Liver (tissue), 9 donors: Measurements from ENCODE around the gene DNAAF5. TPM values are rescaled to one million over a fixed set of nuclear protein-coding genes. Genes with fewer than 3 reads are reported as not detected.

Source experiments
- DNase-seq: peaks from one replicate; pipeline ENCODE4 v3.0.0-alpha.2; 2017; ENCODE audit warnings: low spot score
- H3K27ac ChIP-seq, 2 donors: one replicate each; pipeline ENCODE4 v1.7.0; 2013; ENCODE audit warnings: inconsistent platforms in 2 of 2, low read length in 2 of 2, control low read depth in 1 of 2, low read depth in 1 of 2, mild to moderate bottlenecking in 1 of 2
- H3K27me3 ChIP-seq, 4 donors: one replicate each; pipeline versions ENCODE4 v1.6.1 to v1.7.0; 2013; ENCODE audit warnings: low read length in 3 of 4, inconsistent platforms in 1 of 4, mild to moderate bottlenecking in 1 of 4, moderate library complexity in 1 of 4; ENCODE audit not compliant: control insufficient read depth in 4 of 4, insufficient read depth in 4 of 4
- H3K36me3 ChIP-seq, 4 donors: one replicate each; pipeline versions ENCODE4 v1.6.1 to v1.7.0; 2013; ENCODE audit warnings: low read length in 3 of 4, mild to moderate bottlenecking in 3 of 4, low read depth in 1 of 4, moderate library complexity in 1 of 4; ENCODE audit not compliant: control insufficient read depth in 4 of 4, insufficient read depth in 3 of 4
- H3K4me1 ChIP-seq, 4 donors: one replicate each; pipeline versions ENCODE4 v1.6.1 to v1.7.0; 2013; ENCODE audit warnings: low read length in 3 of 4, mild to moderate bottlenecking in 3 of 4, moderate library complexity in 1 of 4; ENCODE audit not compliant: control insufficient read depth in 4 of 4, insufficient read depth in 4 of 4
- H3K4me3 ChIP-seq, 3 donors: one replicate each; pipeline versions ENCODE4 v1.6.1 to v1.7.0; 2013; ENCODE audit warnings: low read length in 3 of 3, control low read depth in 1 of 3, low read depth in 1 of 3, mild to moderate bottlenecking in 1 of 3
- H3K9ac ChIP-seq, 2 donors: one replicate each; pipeline ENCODE4 v1.7.0; 2013; ENCODE audit warnings: low read length in 2 of 2, mild to moderate bottlenecking in 2 of 2, moderate library complexity in 2 of 2, control low read depth in 1 of 2, low read depth in 1 of 2
- H3K9me3 ChIP-seq, 4 donors: one replicate each; pipeline versions ENCODE4 v1.6.1 to v1.7.0; 2013; ENCODE audit warnings: low read length in 3 of 4; ENCODE audit not compliant: control insufficient read depth in 4 of 4
- EGR1 ChIP-seq, 2 donors: IDR thresholded peaks; 2 replicates each; pipeline ENCODE4 v1.6.1; 2016 to 2018; ENCODE audit warnings: antibody characterized with exemption in 2 of 2, low read depth in 2 of 2
- FOXA1 ChIP-seq: IDR thresholded peaks from 2 replicates; pipeline ENCODE4 v1.6.1; 2016; ENCODE audit warnings: antibody characterized with exemption
- FOXA2 ChIP-seq: IDR thresholded peaks from 2 replicates; pipeline ENCODE4 v1.6.1; 2016; ENCODE audit warnings: antibody characterized with exemption
- GABPA ChIP-seq, 2 donors: IDR thresholded peaks in 1 of 2; conservative IDR thresholded peaks in 1 of 2; 2 replicates each; pipeline ENCODE4 v1.6.1; 2016; ENCODE audit warnings: antibody characterized with exemption in 2 of 2, mild to moderate bottlenecking in 1 of 2, moderate library complexity in 1 of 2
- HNF4G ChIP-seq: IDR thresholded peaks from 2 replicates; pipeline ENCODE4 v1.6.1; 2016; ENCODE audit warnings: antibody characterized with exemption
- JUND ChIP-seq, 2 donors: IDR thresholded peaks; 2 replicates each; pipeline ENCODE4 v1.6.1; 2016; ENCODE audit warnings: antibody characterized with exemption in 2 of 2
- NR2F2 ChIP-seq: IDR thresholded peaks from 2 replicates; pipeline ENCODE4 v1.6.1; 2016; ENCODE audit warnings: antibody characterized with exemption
- RAD21 ChIP-seq, 2 donors: IDR thresholded peaks; 2 replicates each; pipeline ENCODE4 v1.6.1; 2016; ENCODE audit warnings: antibody characterized with exemption in 2 of 2, mild to moderate bottlenecking in 2 of 2
- RXRA ChIP-seq, 2 donors: IDR thresholded peaks; 2 replicates each; pipeline ENCODE4 v1.6.1; 2017 to 2018; ENCODE audit warnings: antibody characterized with exemption in 2 of 2, mild to moderate bottlenecking in 1 of 2
- SP1 ChIP-seq: IDR thresholded peaks from 2 replicates; pipeline ENCODE4 v1.6.1; 2018; ENCODE audit warnings: antibody characterized with exemption, mild to moderate bottlenecking
- TAF1 ChIP-seq: conservative IDR thresholded peaks from 2 replicates; pipeline ENCODE4 v1.6.1; 2016; ENCODE audit warnings: antibody characterized with exemption, mild to moderate bottlenecking
- YY1 ChIP-seq: IDR thresholded peaks from 2 replicates; pipeline ENCODE4 v1.6.1; 2016; ENCODE audit warnings: antibody characterized with exemption, mild to moderate bottlenecking
- WGBS: extraction: QIAGEN DNeasy Blood & Tissue Kit; methylation state at CpG from one replicate; pipeline ENCODE4 v1.1.7; 2013; 5-methylcytosine and 5-hydroxymethylcytosine counted together
- polyA plus RNA-seq, 2 donors: library from polyadenylated mRNA; stranded (reverse) in 1 of 2; unstranded in 1 of 2; fragments of 200-250 nt in 1 of 2; fragments of >200 nt in 1 of 2; fragmentation: Nextera tagmentation in 1 of 2; extraction: Ambion mirVana in 1 of 2; gene quantifications; one replicate each; pipeline versions ENCODE4 v1.2.1 to v1.2.3, GENCODE V29; 2013 to 2015
- total RNA-seq, 2 donors: library from RNA; depleted of rRNA; stranded (reverse); fragments of >200 nt; gene quantifications; one replicate each; pipeline ENCODE4 v1.2.3, GENCODE V29; 2014
- TF ChIP-seq, protein P1 (sequence below): IDR thresholded peaks from 2 replicates; pipeline ENCODE4 v1.6.1; 2016; ENCODE audit warnings: antibody characterized with exemption, mild to moderate bottlenecking
- TF ChIP-seq, protein P2 (sequence below): IDR thresholded peaks from 2 replicates; pipeline ENCODE4 v1.6.1; 2016; ENCODE audit warnings: antibody characterized with exemption
- donor health status: healthy.
- donor health status: healthy.
- donor health status: healthy.
- donor health status: healthy.
- donor health status: healthy.

DNAAF5 gene
- total and polyA plus RNA-seq, 4 donors, result 3.1 to 11.1 (median 9.5) TPM

DNA sequence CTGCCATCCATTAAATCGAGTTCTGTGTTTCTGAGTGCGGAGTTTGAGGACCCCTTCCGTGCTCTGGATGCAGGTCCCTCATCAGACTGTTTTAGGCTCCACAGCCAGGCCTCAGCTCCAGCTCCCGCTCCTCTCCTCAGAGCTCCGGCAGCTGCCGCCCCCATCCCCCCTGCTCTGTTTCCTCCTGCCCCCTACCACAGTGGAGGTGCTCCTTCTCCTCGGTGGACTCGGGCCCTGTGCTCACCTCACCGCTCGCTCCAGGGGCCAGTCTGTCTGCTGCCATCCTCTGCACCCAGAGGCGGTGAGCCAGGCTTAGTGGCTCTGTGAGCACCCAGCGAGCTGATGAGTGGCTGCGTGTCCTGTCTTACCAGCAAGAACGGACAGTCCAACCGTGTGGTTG lies 21.9 kb downstream of the DNAAF5 start:
- H3K36me3 ChIP-seq, result peaks cover 1 to 9% (median 3%) of the 10 kb centered on the region in 4 donors
- no peak overlapping the region for H3K4me3 ChIP-seq
- no peak overlapping the region for H3K27ac ChIP-seq
- TF ChIP-seq YY1, result no peak
- 98% methylated on average over 15 of the region's 15 CpGs for WGBS
- H3K27me3 ChIP-seq, result no peaks in the 10 kb centered on the region
- no peak for DNase-seq
- no peak overlapping the region for H3K9ac ChIP-seq
- no peaks in the 10 kb centered on the region for H3K4me1 ChIP-seq
- H3K9me3 ChIP-seq, result no peaks in the 10 kb centered on the region

GRCh38 chr7:749140-749551 lies 22.6 kb downstream of the DNAAF5 start:
- peaks cover 2 to 9% (median 5%) of the 10 kb centered on the region in 4 donors for H3K36me3 ChIP-seq
- 92% methylated on average over 14 of the region's 14 CpGs for WGBS
- H3K4me3 ChIP-seq, result no peak overlapping the region
- no peaks in the 10 kb centered on the region for H3K4me1 ChIP-seq
- DNase-seq, result no peak
- TF ChIP-seq TAF1 (no peak), SP1 (no peak), RXRA (IDR thresholded peaks at IDR 0.05) (no peak), NR2F2 (no peak), RAD21 (IDR thresholded peaks at IDR 0.05) (no peak), FOXA2 (no peak), JUND (IDR thresholded peaks at IDR 0.05) (no peak), EGR1 (IDR thresholded peaks at IDR 0.05; ENCODE audit: low read depth in 2 of 2) (no peak)
- TF ChIP-seq, protein P1, sequence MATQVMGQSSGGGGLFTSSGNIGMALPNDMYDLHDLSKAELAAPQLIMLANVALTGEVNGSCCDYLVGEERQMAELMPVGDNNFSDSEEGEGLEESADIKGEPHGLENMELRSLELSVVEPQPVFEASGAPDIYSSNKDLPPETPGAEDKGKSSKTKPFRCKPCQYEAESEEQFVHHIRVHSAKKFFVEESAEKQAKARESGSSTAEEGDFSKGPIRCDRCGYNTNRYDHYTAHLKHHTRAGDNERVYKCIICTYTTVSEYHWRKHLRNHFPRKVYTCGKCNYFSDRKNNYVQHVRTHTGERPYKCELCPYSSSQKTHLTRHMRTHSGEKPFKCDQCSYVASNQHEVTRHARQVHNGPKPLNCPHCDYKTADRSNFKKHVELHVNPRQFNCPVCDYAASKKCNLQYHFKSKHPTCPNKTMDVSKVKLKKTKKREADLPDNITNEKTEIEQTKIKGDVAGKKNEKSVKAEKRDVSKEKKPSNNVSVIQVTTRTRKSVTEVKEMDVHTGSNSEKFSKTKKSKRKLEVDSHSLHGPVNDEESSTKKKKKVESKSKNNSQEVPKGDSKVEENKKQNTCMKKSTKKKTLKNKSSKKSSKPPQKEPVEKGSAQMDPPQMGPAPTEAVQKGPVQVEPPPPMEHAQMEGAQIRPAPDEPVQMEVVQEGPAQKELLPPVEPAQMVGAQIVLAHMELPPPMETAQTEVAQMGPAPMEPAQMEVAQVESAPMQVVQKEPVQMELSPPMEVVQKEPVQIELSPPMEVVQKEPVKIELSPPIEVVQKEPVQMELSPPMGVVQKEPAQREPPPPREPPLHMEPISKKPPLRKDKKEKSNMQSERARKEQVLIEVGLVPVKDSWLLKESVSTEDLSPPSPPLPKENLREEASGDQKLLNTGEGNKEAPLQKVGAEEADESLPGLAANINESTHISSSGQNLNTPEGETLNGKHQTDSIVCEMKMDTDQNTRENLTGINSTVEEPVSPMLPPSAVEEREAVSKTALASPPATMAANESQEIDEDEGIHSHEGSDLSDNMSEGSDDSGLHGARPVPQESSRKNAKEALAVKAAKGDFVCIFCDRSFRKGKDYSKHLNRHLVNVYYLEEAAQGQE, result no peak
- no peak overlapping the region for H3K27ac ChIP-seq
- H3K9ac ChIP-seq, result no peak overlapping the region
- H3K9me3 ChIP-seq, result no peaks in the 10 kb centered on the region
- no peaks in the 10 kb centered on the region for H3K27me3 ChIP-seq

DNA sequence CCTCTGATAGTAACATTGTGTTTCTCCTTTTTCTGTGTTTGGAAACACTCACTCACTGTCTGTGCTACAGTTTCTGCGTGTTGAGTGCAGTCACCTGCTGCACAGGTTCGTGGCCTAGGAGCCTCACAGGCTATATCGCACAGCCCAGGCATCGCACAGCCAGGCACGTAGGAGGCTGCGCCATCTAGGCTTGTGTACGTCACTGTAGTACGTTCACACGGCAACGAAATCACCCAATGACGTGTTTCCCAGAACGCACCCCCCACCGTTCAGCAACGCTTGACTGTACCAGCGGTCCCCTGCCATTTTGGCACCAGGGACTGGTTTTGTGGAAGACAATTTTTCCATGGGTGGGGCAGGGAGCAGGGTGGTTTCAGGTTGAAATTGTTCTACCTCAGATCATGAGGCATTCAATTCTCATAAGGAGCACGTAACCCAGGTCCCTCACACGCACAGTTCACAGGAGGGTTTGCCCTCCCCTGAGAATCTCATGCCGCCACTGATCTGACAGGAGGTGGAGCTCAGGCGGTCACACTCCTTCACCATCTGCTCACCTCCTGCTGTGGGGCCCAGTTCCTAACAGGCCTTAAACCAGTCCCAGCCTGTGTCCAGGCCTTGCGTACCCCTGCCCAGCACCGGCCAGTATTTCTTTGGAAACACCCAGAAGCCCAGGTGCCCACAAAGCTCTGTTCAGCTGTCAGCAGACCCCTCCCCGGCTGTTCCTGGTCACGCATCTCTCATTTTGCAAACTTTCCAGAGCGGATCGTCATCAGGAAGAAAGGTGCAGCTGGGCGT lies 23.8 kb downstream of the DNAAF5 start:
- Histone ChIP-seq H3K27me3 (no peaks in the 10 kb centered on the region), H3K9ac (no peak overlapping the region), H3K9me3 (no peaks in the 10 kb centered on the region), H3K4me1 (no peaks in the 10 kb centered on the region), H3K36me3 (peaks cover 6 to 15% (median 14%) of the 10 kb centered on the region in 4 donors), H3K27ac (no peak overlapping the region), H3K4me3 (no peak overlapping the region)
- no peak for TF ChIP-seq NR2F2
- no peak for TF ChIP-seq GABPA (IDR thresholded peaks at IDR 0.05 in 1 of 2, conservative IDR thresholded peaks at IDR 0.05 in 1 of 2)
- TF ChIP-seq FOXA2, result no peak
- TF ChIP-seq JUND (IDR thresholded peaks at IDR 0.05), result no peak
- no peak for TF ChIP-seq HNF4G
- no peak for TF ChIP-seq YY1
- TF ChIP-seq, protein P2, sequence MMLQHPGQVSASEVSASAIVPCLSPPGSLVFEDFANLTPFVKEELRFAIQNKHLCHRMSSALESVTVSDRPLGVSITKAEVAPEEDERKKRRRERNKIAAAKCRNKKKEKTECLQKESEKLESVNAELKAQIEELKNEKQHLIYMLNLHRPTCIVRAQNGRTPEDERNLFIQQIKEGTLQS, result no peak
- TF ChIP-seq TAF1, result no peak
- no peak for TF ChIP-seq FOXA1
- TF ChIP-seq, protein P1, result no peak
- no peak for TF ChIP-seq SP1
- no peak for DNase-seq
- 97% methylated on average over 26 of the region's 26 CpGs for WGBS
